Activated CD8-positive, alpha-beta memory T cell treated with anti-CD3 and anti-CD28 coated beads, Interleukin-2, amount 50 U/mL, for 1 hour (primary cell): ENCODE results near the gene CHGA.

Experiments
- DNase-seq: peaks from one replicate; pipeline ENCODE4 v3.0.0-alpha.2; 2020; ENCODE audit errors: extremely low read depth

Gene CHGA, protein sequence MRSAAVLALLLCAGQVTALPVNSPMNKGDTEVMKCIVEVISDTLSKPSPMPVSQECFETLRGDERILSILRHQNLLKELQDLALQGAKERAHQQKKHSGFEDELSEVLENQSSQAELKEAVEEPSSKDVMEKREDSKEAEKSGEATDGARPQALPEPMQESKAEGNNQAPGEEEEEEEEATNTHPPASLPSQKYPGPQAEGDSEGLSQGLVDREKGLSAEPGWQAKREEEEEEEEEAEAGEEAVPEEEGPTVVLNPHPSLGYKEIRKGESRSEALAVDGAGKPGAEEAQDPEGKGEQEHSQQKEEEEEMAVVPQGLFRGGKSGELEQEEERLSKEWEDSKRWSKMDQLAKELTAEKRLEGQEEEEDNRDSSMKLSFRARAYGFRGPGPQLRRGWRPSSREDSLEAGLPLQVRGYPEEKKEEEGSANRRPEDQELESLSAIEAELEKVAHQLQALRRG

DNA sequence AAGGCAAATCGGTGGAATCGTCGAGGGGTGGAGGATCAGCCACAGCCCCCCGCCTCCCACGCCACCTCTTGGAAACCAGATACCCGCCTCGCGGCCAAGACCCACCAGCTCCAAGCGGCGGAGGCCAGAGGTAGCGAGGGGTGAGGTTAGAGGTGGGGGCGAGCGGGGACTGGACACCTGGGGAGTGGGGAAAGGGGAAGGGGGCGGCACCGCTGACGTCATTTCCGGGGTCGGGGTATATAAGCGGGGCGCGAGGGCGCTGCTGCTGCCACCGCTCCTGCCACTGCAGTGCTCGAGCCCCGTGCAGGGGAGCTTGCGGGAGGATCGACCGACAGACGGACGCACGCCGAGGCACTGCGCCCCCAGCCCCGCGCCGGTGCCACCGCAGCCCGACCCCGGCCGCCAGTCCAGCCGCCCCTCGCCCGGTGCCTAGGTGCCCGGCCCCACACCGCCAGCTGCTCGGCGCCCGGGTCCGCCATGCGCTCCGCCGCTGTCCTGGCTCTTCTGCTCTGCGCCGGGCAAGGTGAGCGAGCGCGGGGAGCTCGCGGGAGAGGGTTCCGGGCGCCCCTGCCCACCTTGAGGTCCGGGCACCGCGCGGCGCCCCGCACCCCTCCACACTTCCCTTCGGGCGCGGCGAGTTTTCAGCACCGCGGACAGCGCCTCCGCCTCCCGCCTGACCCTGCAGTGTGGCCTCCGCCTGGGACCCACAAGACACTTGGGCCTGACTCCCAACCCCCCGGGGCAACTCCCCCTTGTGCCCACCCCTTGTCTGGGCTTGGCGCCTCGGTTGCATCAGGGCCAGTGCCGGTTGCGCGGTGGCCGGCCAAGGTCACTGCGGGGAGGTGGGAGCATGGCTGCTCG is at the start of gene CHGA:
Gene CHGA (plus strand): TSS at position 268 of the 861 bp plus-strand sequence. CDS start 210 bp downstream, at position 478.
- DNase-seq, result no peak

DNA sequence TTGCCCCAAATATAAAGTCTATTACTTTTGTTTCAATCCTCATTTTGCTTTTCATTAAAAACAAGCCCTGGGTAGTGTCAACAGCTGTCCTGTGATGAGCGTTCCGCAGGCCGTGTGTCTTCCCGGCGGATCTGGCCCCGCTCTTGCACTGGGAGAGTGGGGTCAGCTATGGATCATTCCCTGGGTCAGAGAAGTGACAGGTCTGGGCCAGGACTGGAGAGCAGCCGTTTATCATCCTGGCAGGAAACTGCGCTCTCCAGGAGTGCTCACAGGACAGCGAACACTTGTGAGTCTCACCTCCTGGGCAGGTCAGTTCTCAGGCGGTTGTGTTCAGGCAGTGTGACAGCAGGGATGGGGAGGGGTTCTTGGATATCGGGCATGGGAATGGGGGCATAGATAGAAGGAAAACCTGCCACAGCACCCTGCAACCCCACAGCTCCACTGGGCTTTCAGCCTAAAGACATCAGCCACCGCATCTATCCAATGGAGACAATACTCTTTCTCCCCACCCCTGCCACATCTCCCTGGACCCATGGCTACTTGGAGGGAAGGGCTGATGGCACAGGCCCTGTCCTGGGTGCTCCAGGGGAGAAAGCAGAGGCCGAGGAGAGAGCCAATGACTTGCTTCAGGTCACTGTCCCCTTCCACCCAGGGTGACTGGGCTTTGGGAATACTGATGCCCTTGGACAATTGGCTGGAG is 47.8 kb upstream of the CHGA start:
- no peak for DNase-seq

DNA sequence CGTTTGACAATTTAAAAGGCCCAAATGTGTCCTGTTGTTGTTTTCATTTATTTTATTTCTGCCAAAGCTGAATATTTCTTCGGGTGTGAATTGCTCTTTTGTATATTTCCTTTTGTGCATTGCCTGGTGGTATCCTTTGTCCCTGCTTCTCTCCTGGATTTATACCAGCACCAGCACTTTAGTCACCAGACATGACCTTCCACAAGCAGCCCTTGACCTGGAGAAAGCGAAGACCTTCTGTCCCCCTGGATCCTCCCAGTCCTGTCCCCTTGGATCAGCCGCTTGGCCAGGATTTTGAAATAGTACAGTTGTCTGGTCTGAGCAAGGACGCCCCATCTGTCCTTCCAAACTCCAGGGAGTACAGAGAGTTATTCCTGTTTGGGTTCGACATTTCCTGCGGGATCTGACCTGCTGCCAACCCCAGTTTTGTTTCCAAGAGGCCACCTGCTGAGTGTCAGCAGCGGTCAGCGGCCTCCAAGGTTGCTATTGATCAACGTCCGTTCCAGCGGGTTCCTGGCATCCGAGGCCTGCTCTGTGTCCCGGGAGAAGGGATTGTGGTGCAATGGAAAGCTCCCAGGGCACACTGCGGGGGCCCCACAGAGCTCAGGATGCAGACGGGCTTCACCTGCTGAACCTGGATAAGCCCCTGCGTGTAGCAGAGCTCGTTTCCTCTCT is 45.1 kb upstream of the CHGA start:
- DNase-seq, result no peak

DNA sequence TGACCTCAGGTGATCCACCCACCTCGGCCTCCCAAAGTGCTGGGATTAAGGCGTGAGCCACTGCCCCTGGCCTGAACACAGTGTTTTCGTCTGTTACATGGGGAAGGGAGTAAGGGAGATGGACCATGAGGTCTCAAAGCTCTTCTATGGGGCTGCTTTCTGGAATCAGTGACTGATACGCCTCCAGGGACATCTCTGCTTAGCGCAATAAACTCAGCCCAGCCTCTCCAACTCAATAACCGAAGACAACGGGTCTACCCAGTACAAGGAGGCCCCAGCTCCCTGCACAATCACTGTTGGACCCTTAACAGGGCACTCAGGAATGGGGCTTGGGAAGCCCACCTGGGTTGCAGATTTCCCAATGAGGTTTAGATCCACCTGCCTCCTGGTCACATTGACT is 42.6 kb upstream of the CHGA start:
- DNase-seq, result no peak

DNA sequence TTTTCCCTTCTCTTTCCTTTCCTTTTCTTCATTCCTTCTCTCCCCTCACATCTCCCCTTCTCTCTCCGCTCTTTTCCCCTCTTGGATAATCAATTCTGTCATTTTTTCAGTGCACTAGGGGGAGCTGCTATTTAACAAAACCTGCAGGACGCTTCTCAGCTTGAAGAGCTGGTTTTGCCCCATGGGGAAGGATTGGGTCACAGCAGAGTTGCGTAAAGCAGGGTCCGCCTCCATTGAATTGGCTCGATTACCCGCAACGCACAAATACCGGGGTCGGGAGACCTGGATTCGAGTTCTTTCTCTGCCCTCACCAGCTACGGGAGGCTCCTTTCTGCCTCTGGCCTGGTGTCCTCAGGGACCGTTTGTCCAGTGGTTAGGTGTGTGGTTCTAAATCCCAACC is 42.1 kb upstream of the CHGA start:
- no peak for DNase-seq

DNA sequence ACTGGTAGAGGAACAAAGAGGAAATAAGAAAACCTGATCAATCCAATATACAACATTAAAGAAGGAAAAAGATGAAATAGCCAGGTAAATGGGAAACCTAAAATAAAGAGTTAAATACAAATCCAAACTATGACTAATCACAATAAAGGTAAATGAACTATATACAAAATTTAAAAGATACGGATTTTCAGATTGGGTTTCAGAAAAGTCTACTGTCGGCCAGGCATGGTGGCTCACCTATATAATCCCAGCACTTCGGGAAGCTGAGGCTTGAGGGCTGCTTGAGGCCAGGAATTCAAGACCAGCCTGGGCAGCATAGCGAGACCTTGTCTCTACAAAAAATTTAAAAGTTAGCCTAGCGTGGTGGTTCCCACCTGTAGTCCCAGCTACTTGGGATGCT is 39.9 kb upstream of the CHGA start:
- DNase-seq, result no peak

DNA sequence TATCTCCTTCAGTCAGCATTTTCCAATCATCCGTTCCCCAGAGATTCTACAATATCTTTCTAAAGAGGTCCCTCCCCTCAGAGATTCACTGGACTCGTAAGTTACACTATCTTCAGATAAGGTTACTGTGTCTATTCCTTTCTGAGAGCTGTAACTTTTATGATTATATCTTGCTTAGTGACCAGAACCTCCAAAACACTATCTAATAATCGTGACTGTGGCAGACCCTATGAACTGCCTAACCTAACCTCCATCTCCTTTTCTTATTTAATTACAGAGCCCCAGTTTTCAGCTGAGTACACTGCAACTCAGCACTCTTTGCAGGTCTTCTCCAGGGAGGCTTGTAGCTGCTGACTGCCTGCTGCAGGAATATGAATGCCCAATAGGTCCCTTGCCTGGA is 38.5 kb upstream of the CHGA start:
- no peak for DNase-seq

DNA sequence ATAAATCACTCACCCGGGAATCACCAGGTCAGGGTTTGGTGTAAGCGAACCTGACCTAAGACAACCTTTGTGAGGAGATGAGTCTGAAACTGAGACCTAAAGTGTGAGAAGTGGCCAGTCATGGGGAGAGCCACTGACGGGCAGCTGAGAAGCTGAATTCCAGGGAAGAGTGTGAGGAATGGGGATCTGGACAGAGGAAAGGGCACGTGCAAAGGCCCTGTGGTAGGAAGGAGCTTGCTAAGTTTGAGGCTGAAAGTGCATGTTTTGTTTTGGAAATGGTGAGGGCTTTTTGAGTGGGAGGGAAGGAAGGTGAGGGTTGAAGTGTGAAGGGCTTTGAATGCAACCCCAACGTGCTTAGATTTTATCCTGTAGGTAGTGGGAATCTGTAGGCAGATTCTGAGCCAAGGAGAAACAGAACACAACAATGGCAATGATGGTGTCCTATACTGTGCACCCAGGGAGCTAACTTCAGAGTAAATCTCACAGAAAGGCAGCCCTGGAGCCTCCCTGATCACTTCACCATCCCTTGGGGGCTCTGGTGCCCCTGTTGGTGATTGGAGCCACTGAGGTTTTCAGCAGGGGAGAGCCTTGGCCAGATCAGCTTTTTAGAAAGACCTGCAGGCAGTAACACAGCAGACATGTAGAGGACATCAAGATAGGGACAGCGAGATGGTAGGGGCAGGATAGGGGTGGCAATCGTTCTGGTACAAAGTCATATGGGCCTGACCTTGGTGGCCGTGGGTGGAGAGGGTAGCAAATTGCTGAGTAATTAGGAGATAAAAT is 37.5 kb upstream of the CHGA start:
- DNase-seq, result no peak

DNA sequence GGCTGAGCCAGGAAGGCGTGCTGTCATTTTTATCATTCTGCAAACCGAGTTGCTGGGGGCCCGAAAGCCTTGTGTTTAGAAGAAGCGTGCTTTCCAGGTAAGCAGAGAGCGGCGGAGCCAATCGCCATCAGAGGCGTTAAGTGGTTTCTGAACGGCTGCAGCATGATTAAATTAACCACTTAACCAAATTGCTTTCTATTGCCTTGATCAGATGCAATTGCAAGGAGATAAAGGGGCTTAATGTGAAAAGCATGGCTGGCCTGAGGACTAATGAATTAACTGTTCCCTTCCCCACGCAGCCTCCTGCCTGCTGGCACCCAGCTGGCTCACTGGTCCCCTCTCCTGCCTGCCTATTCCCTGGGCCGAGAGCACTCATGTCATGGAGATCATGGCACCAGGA is 36.6 kb upstream of the CHGA start:
- DNase-seq, result no peak

DNA sequence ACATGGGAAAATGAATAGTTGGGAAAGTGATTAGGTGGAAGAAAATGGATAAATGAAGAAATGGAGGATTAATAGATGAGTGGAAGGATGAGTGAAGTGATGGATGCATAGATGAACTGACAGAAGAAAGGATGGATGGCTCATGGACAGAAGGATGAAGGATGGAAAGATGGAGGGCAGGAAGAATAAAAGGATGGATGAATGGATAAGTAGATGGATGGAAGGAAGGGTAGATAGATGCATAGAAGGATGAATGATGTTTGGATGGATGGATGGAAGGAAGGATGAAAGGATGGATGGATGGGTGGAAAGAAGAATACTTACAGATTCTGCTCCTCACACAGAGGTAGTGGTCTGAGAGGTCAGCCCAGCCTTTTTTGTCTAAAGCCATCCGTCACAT is 35.8 kb upstream of the CHGA start:
- DNase-seq, result no peak

DNA sequence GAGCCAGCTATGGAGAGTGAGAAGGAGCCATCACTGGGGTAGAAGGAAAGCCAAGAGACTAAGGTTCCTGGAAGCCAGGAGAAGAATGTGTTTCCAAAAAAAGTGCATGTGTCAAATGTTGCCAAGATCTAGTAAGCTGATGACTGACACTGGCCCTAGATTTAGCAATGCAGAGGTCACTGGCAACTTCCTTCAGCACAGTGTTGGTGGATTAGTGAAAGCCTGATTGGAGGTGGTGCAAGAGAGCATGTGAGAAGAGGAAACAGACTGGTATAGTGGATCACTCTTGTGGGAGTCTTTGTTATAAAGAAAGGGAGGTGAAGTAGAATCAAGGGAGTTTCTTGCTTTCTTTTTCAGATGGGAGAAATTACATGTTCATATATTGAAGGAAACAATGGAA is 34.1 kb upstream of the CHGA start:
- no peak for DNase-seq

DNA sequence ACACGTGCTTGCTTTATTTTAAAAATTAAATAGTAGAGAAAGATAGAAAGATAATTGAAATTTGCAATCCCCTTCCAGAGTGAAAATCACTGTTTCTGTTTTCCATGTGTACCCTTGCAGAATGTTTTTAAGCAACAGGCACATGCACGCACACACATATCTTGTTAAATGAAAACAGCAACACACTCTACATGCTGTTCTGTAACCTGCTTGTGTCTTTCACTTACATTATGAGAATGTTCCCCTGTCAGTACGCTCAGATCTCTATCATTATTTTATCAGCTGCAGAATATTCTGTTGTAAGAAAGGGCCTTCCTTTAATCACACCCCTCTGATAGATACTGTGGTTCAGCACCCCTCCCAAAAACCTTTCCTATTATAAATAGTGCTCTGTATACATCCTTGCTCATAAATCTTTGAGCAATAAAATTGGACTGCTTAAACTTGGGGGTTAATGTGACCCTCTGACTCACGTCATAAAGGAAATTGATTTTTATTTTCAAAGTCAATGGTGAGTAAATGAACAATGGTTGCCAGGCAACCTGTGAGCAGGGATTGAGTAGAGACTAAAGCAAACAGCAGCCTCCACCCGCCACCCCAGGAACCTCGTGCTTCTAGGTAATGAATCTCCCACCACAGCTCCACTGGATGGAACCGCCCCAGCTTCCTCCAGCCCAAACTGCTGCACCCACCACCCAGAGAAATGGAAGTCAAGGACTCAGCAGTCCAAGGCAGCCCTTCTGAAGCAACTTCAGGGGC is 31.9 kb upstream of the CHGA start:
- no peak for DNase-seq

DNA sequence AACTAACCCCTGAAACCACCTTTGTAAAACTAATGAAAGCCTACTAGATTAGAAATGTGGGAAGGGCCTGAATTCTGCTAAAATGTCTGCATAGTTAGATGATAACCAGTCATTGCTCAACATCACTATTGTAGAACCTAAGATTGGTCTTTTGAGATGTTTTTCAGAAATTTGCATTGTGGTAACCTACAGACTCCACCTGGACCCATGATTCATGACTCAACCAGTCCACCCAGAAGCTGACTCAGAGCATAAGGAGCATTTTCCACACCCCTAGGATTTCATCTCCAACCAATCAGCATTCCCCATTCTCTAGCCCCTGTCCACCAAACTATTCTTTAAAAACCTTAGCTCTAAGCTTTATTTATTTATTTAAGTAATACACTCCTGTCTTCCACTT is 30.4 kb upstream of the CHGA start:
- no peak for DNase-seq

DNA sequence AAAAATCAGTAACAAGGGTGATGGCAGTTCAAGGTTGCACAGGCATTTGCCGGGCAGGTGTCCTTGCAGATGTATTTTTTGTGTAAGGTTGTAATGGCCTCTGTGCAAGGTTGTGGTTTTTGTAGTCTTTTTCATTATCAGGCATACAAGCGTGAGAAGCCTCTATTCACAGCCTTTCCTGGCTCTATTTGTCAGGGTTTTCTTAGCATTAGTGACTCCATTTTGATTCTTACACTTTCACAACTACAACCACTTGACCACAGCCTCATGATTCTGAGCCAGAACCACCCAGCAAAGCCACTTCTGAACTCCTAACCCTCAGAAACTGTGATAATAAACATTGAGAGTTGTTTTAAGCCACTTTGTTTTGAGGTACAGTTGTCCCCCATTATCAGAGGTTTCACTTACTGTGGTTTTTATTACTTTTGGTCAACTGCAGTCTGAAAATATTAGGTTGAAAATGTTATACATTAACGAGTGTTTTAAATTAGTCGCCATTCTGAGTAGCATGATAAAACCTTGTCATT is 27.5 kb upstream of the CHGA start:
- no peak for DNase-seq

DNA sequence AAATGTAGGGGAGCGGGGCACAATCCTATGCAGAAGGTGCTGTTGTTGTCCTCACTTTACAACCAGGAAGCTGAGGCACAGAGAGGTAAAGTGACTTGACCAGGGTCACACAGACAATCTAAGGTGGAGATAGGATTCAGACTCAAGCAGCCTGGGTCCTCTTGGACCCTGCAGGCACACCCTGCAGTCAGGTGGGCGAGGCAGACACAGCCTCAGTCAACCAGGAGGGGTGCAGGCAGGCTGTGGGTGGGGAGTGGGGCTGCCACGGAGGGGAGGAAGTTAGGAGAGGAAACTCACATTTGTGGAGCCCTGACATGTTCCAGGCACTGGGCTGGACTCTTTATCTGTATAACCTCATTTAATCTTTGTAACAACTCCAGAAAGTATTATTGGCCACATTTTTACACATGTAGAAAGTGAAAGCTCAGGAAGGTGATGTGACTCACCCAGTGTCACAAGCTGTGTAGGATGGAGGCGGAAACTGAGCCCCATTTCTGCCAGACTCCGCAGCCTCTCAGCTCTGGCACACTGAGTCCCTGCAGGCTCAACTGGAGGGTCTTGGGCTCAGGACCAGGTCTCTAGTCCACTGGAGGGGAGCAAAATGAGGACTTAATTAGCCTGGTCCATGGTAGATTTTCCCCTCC is 24.9 kb upstream of the CHGA start:
- DNase-seq, result no peak

DNA sequence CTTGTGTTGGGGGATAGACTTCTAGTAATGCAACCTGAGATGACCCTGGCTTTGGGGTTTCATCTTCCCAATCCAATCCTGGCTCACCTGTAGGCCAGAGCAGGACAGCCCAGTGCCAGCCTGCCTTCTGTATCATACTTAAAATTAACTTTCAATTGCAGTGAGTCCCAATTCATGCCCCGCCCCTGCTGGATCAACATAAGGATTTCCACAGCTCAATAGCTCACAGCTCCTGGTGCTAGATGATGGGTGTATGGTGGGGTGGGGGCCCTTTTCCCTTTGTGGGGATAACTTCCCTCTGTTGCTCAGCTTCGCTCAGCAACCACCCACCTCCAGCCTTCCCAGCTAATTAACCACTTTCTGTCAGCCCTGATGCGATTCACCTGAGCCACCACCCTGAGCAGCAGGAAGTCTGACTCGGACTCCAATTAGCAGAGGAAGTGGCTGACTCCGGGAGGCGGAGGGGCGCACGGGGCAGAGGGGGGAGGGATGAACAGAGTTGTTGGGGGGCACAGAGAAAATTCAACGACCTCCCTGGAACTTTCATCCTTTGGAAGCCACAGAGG is 24.3 kb upstream of the CHGA start:
- DNase-seq, result no peak

DNA sequence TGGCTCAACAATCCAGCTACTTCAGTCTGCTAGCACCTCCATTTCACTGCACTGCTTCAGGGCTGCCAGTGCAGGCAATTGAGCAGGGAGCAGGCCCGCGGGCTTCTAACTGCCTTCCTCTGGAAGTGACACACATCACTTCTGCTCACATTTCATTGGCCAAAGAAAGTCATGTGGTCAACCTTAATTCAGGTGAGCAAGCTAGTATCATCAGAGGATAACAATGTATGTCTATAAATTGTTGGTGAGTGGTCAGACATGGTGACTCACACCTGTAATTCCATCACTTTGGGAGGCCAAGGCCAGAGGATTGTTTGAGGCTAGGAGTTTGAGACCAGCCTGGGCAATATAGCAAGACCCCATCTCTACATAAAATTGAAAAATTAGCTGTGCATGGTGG is 22.3 kb upstream of the CHGA start:
- no peak for DNase-seq

DNA sequence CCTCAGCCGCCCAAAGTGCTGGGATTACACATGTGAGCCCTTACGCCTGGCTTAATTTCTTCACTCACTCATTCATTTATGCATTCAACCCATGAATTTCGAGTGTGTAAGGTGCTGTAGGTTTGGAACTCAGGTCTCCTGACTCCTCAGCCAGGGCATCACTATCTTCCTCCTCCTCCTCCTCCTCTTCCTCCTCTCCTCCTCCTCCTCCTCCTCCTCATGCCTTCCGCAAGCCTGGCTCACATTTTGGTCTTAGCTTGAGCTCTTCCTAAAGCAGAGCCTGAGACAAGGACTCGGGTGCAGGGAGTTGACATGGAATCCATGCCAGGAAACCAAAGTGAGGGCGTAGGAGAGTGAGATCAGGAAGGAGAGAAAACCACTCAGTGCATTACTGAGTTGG is 20.8 kb upstream of the CHGA start:
- DNase-seq, result no peak

DNA sequence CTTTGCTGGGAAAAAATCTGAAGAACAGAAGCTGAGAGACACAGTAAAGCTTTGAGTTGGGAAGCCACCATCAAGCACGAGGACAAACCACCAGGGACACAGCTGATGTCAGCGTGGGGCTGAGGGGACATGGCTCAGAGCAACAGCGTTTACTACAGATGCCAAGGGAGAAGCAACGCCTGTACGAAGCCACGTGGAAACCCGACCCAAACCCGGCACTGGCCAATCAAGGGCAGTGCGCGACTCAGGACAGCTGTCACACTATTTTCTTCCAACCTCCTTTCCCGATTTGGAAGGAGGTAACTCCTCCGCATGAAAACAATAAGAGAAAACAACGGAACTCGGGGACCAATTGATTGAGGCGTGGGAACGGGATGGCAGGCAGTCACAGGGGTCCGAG is 20.2 kb upstream of the CHGA start:
- no peak for DNase-seq
